IgD-negative memory B cell (primary cell): ENCODE measurements around the gene ZC3H18. TPM values are rescaled to one million over a fixed set of nuclear protein-coding genes. Genes with fewer than 3 reads are reported as not detected.

Experiments
- H3K27ac Mint-ChIP-seq, 3 donors: one replicate each; pipeline ENCODE4 v1.8.0; 2020 to 2022; ENCODE audit warnings: mild to moderate bottlenecking in 3 of 3, mixed read lengths in 3 of 3, moderate library complexity in 1 of 3
- H3K27me3 Mint-ChIP-seq: one replicate; pipeline ENCODE4 v1.8.0; 2021; ENCODE audit warnings: mixed read lengths
- H3K36me3 Mint-ChIP-seq: one replicate; pipeline ENCODE4 v1.8.0; 2020; ENCODE audit warnings: mild to moderate bottlenecking, mixed read lengths
- H3K4me1 Mint-ChIP-seq, 3 donors: one replicate each; pipeline ENCODE4 v1.8.0; 2020 to 2022; ENCODE audit warnings: mixed read lengths in 3 of 3, mild to moderate bottlenecking in 1 of 3
- H3K4me3 Mint-ChIP-seq, 4 donors: one replicate each; pipeline ENCODE4 v1.8.0; 2020 to 2022; ENCODE audit warnings: mild to moderate bottlenecking in 4 of 4, mixed read lengths in 4 of 4, moderate library complexity in 3 of 4
- H3K9me3 Mint-ChIP-seq, 3 donors: one replicate each; pipeline ENCODE4 v1.8.0; 2020 to 2021; ENCODE audit warnings: mixed read lengths in 3 of 3, mild to moderate bottlenecking in 1 of 3
- polyA plus RNA-seq: library from polyadenylated mRNA; unstranded; fragments of 300-500 nt; fragmentation: Illumina TruSeq; gene quantifications from one replicate; pipeline ENCODE4 v1.2.3, GENCODE V29; 2021

The ZC3H18 gene
- polyA plus RNA-seq, 1 donor from 2014 or later: 17.5 TPM

DNA sequence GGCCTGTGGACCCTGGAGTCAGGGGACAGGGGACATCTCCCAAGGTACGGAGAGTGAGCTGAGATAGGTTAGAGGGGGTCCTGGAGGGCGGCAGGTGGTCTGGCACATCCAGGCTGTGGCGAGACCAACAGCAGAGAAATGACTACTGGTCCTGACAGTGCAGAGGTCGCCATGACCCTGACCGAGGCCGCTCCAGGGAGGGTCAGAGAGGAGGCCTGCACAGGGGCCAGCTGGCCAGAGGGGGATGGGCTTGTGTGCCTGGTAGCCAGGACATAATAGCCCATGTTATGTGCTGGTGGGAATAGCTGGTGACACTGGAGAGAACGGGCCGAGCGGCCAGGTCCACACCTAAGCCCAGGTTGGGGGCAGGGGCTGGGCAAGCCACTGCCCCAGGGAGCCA is 40.6 kb upstream of the ZC3H18 start:
- Mint-ChIP-seq H3K36me3 (peaks cover 1% of the 10 kb centered on the region), H3K27me3 (no peaks in the 10 kb centered on the region), H3K27ac (no peak overlapping the region), H3K4me1 (peaks cover 0 to 4% (median 1%) of the 10 kb centered on the region in 3 donors), H3K9me3 (no peaks in the 10 kb centered on the region), H3K4me3 (peak overlapping the region in 1 of 4 donors; percentile 58)

DNA sequence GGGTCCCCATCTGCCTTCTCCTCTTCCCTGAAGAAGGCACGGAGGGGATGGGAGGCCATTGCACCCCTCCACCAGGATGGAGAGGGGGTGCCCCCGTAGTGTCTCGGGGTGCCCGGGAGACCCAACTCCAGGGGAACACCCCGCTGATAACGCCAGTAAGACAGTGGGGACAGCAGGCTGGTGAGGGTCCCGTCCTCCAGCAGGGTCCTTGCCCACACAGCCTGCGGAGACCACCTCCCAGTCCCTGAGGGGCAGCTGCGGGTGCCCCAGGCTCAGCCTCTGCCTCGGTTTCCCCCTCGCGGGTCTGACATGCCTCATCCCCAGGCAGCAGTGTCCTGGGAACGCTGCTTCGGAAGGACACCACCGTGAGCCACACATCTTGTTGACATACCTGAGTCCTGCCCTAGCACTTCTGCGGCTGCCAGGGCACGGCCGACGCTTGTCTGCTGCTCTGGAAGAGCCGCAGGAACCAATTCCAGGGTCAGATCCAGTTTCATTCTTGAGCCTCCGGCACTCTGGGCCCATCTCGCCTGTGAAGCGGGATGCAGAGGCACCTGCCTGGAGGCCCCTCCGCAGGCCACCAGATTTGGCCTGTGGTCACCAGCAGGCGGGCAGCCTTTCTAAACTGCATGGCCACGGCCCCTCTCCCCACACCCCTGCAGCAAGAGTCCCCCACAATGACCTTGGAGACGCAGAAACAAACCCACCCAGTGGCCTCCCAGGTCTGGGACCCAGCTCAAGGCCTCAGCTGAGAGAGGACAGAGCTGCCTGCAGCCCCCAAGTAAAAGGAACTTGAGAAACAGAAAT is 39.9 kb upstream of the ZC3H18 start:
- Mint-ChIP-seq H3K4me1 (peaks cover 0 to 3% (median 1%) of the 10 kb centered on the region in 3 donors), H3K27me3 (no peaks in the 10 kb centered on the region), H3K4me3 (peak overlapping the region in 1 of 4 donors; percentile 39), H3K9me3 (no peaks in the 10 kb centered on the region), H3K36me3 (peaks cover 1% of the 10 kb centered on the region), H3K27ac (peak overlapping the region in 1 of 3 donors; percentile 71)

DNA sequence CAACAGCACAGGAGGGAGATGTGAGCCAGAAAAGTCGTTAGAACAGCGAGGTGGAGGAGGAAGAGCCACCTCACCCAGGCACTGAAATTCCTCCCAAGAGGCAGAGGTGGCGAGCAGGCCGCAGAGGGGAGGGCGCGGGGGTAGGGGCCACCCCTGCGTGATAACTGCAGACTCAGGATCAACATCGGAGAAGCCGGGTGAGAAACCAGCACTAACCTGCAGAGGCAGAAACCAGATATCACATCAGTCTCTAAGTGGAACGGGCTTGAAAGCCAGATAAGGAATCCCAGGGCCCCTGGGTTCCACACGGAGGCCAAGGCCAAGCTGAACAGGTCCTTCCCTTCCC is 39.4 kb upstream of the ZC3H18 start:
- Mint-ChIP-seq H3K27me3 (no peaks in the 10 kb centered on the region), H3K27ac (peak overlapping the region in 1 of 3 donors; percentile 71), H3K4me3 (peak overlapping the region in 1 of 4 donors; percentile 39), H3K4me1 (peaks cover under 1 to 7% (median 3%) of the 10 kb centered on the region in 3 donors), H3K36me3 (peaks cover 1% of the 10 kb centered on the region), H3K9me3 (no peaks in the 10 kb centered on the region)

- H3K27ac Mint-ChIP-seq: no peak overlapping the region
- H3K36me3 Mint-ChIP-seq: peaks cover 1% of the 10 kb centered on the region
- H3K9me3 Mint-ChIP-seq: no peaks in the 10 kb centered on the region
- H3K4me3 Mint-ChIP-seq: peak overlapping the region in 1 of 4 donors; percentile 14
- no peaks in the 10 kb centered on the region for H3K27me3 Mint-ChIP-seq
- H3K4me1 Mint-ChIP-seq: peaks cover 4 to 8% (median 4%) of the 10 kb centered on the region in 3 donors
Measured at GRCh38 chr16:88531346-88531745, 38.9 kb upstream of the ZC3H18 start.

DNA sequence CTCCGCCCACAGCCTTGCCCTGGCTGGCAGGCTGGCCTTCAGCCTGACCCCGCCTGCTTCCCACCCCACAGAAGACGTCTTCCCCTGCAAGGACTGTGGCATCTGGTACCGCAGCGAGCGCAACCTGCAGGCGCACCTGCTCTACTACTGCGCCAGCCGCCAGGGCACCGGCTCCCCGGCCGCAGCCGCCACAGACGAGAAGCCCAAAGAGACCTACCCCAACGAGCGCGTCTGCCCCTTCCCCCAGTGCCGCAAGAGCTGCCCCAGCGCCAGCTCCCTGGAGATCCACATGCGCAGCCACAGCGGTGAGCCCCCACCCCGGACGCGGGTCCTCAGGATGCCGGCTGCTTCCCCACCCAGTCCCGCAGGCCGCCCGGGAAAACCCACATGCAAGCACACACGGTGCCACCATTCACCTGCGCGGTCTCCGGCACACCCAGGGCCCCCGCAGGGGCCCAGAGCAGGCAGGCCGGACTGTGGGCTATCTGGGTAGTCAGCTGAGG is 38.2 kb upstream of the ZC3H18 start:
- peaks cover 4 to 8% (median 4%) of the 10 kb centered on the region in 3 donors for H3K4me1 Mint-ChIP-seq
- H3K36me3 Mint-ChIP-seq: peaks cover 1% of the 10 kb centered on the region
- no peaks in the 10 kb centered on the region for H3K27me3 Mint-ChIP-seq
- no peaks in the 10 kb centered on the region for H3K9me3 Mint-ChIP-seq
- no peak overlapping the region for H3K27ac Mint-ChIP-seq
- peak overlapping the region in 1 of 4 donors; percentile 14 for H3K4me3 Mint-ChIP-seq

- H3K4me1 Mint-ChIP-seq: peaks cover 4 to 8% (median 4%) of the 10 kb centered on the region in 3 donors
- no peak overlapping the region for H3K27ac Mint-ChIP-seq
- no peaks in the 10 kb centered on the region for H3K27me3 Mint-ChIP-seq
- H3K9me3 Mint-ChIP-seq: no peaks in the 10 kb centered on the region
- peaks cover 1% of the 10 kb centered on the region for H3K36me3 Mint-ChIP-seq
- peak overlapping the region in 1 of 4 donors; percentile 14 for H3K4me3 Mint-ChIP-seq
Measured at GRCh38 chr16:88532434-88533241, 37.6 kb upstream of the ZC3H18 start.

GRCh38 chr16:88533381-88533917 is 36.8 kb upstream of the ZC3H18 start:
- Mint-ChIP-seq H3K36me3 (peaks cover 1% of the 10 kb centered on the region), H3K9me3 (no peaks in the 10 kb centered on the region), H3K27me3 (no peaks in the 10 kb centered on the region), H3K4me1 (peaks cover 4 to 8% (median 4%) of the 10 kb centered on the region in 3 donors), H3K27ac (no peak overlapping the region), H3K4me3 (no peak overlapping the region)

DNA sequence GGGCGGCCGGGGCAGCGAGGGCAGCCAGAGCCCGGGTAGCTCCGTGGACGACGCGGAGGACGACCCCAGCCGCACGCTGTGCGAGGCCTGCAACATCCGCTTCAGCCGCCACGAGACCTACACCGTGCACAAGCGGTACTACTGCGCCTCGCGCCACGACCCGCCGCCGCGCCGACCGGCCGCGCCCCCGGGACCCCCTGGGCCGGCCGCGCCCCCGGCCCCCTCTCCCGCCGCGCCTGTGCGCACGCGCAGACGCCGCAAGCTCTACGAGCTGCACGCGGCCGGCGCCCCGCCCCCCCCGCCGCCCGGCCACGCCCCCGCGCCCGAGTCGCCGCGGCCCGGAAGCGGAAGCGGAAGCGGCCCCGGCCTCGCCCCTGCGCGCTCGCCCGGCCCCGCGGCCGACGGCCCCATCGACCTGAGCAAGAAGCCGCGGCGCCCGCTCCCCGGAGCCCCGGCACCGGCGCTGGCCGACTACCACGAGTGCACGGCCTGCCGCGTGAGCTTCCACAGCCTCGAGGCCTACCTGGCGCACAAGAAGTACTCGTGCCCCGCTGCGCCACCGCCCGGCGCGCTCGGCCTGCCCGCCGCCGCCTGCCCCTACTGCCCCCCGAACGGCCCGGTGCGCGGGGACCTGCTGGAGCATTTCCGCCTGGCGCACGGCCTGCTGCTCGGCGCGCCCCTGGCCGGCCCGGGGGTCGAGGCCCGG is 36.1 kb upstream of the ZC3H18 start:
- peaks cover 4 to 8% (median 4%) of the 10 kb centered on the region in 3 donors for H3K4me1 Mint-ChIP-seq
- H3K9me3 Mint-ChIP-seq: no peaks in the 10 kb centered on the region

GRCh38 chr16:88534638-88535190 is 35.5 kb upstream of the ZC3H18 start:
- Mint-ChIP-seq H3K27me3 (no peaks in the 10 kb centered on the region), H3K4me1 (peaks cover 4 to 8% (median 4%) of the 10 kb centered on the region in 3 donors), H3K36me3 (peaks cover 1% of the 10 kb centered on the region), H3K9me3 (no peaks in the 10 kb centered on the region), H3K27ac (no peak overlapping the region), H3K4me3 (peak overlapping the region; percentile 77 to 86 (median 84))

More for the DNA sequence above, 36.1 kb upstream of the ZC3H18 start:
- peak overlapping the region in 3 of 4 donors; percentile 47 to 86 (median 70) for H3K4me3 Mint-ChIP-seq
- H3K27me3 Mint-ChIP-seq: no peaks in the 10 kb centered on the region
- no peak overlapping the region for H3K27ac Mint-ChIP-seq
- peaks cover 1% of the 10 kb centered on the region for H3K36me3 Mint-ChIP-seq

GRCh38 chr16:88535191-88535856 is 34.9 kb upstream of the ZC3H18 start:
- peaks cover 1% of the 10 kb centered on the region for H3K36me3 Mint-ChIP-seq
- peak overlapping the region; percentile 77 to 86 (median 84) for H3K4me3 Mint-ChIP-seq
- no peaks in the 10 kb centered on the region for H3K9me3 Mint-ChIP-seq
- peak overlapping the region in 2 of 3 donors; percentile 87 to 91 for H3K27ac Mint-ChIP-seq
- H3K4me1 Mint-ChIP-seq: peaks cover 4 to 8% (median 4%) of the 10 kb centered on the region in 3 donors
- H3K27me3 Mint-ChIP-seq: no peaks in the 10 kb centered on the region

- Mint-ChIP-seq H3K27me3 (peaks cover under 1% of the 10 kb centered on the region), H3K36me3 (peaks cover 1% of the 10 kb centered on the region), H3K27ac (peak overlapping the region in 2 of 3 donors; percentile 87 to 91), H3K4me1 (peaks cover 4 to 8% (median 4%) of the 10 kb centered on the region in 3 donors), H3K9me3 (no peaks in the 10 kb centered on the region), H3K4me3 (peak overlapping the region; percentile 73 to 86 (median 80))
Measured at GRCh38 chr16:88535857-88536222, 34.4 kb upstream of the ZC3H18 start.

DNA sequence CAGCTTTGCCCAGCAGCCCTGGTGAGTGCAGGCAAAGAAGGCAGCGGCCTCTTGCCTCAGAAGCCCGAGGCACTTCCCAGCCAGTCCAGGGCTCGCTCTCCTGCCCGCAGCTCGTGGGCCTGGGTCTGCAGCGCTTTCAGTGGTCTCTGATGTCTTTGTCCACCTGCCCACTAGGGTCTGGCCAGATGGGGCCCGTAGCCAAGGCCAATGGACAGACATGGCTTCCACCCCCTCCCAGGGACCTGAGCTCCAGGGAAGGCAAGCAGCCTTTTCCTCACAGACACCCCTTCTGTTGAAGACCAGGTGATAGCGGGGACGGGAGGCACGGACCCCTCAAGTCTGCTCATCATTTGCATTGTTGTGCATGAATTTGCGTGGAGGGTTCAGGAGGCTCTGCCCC is 33.7 kb upstream of the ZC3H18 start:
- no peak overlapping the region for H3K27ac Mint-ChIP-seq
- peaks cover under 1% of the 10 kb centered on the region for H3K36me3 Mint-ChIP-seq
- peak overlapping the region in 1 of 4 donors; percentile 86 for H3K4me3 Mint-ChIP-seq
- H3K9me3 Mint-ChIP-seq: no peaks in the 10 kb centered on the region
- H3K4me1 Mint-ChIP-seq: peaks cover 3 to 8% (median 4%) of the 10 kb centered on the region in 3 donors
- peaks cover 1% of the 10 kb centered on the region for H3K27me3 Mint-ChIP-seq

DNA sequence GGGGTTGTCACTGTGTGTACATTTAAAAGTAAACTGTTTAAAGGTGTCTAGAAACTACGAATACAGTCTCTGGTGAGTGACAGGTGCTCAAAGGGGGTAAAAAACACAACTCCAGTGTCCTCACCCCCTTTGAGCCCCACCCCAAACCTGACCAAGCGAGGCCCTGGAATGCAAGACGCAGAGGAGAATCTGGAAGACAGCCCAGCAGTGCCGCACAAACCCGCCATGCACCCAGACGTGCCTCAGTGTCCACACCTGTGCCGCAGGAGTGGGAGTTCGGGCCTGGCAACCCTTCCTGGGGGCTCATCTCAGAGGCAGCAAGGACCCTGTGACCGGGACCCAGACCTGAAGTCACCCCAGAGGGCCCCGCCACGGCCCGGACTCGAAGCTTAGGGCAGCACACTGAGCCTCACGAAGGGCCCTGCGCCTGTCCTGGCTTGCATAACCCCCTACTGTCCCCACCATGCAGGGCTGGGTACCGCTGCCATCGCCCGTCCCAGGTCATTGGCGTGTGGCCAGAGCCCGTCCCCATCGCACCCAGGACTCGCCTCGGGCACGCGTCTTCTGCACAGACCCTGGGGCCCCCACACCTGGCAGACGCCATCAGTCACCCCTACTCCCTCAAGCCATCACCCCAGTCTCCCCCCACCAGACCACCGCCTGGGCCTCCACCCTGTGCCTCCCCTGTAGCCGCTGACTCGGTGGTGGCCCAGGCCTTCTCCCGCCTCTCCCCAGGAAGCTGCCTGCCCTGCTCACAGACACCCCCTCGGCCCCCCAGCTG is 33.0 kb upstream of the ZC3H18 start:
- Mint-ChIP-seq H3K27me3 (peaks cover 3% of the 10 kb centered on the region), H3K27ac (peak overlapping the region in 1 of 3 donors; percentile 69), H3K9me3 (no peaks in the 10 kb centered on the region), H3K36me3 (no peaks in the 10 kb centered on the region), H3K4me1 (peaks cover 3 to 8% (median 4%) of the 10 kb centered on the region in 3 donors), H3K4me3 (peak overlapping the region in 2 of 4 donors; percentile 11 to 86)
